LoVo (cell line): ENCODE data around the gene DTL.
"Not testable (repeated sequence)": the region's sequence is repeated elsewhere in the genome, so short reads cannot be mapped to it uniquely, and the experiment has no call there.

Experiments used
- DNase-seq: peaks from one replicate; pipeline ENCODE4 v3.0.0-alpha.2; 2016; ENCODE audit warnings: low spot score

DTL gene, protein sequence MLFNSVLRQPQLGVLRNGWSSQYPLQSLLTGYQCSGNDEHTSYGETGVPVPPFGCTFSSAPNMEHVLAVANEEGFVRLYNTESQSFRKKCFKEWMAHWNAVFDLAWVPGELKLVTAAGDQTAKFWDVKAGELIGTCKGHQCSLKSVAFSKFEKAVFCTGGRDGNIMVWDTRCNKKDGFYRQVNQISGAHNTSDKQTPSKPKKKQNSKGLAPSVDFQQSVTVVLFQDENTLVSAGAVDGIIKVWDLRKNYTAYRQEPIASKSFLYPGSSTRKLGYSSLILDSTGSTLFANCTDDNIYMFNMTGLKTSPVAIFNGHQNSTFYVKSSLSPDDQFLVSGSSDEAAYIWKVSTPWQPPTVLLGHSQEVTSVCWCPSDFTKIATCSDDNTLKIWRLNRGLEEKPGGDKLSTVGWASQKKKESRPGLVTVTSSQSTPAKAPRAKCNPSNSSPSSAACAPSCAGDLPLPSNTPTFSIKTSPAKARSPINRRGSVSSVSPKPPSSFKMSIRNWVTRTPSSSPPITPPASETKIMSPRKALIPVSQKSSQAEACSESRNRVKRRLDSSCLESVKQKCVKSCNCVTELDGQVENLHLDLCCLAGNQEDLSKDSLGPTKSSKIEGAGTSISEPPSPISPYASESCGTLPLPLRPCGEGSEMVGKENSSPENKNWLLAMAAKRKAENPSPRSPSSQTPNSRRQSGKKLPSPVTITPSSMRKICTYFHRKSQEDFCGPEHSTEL

DNA sequence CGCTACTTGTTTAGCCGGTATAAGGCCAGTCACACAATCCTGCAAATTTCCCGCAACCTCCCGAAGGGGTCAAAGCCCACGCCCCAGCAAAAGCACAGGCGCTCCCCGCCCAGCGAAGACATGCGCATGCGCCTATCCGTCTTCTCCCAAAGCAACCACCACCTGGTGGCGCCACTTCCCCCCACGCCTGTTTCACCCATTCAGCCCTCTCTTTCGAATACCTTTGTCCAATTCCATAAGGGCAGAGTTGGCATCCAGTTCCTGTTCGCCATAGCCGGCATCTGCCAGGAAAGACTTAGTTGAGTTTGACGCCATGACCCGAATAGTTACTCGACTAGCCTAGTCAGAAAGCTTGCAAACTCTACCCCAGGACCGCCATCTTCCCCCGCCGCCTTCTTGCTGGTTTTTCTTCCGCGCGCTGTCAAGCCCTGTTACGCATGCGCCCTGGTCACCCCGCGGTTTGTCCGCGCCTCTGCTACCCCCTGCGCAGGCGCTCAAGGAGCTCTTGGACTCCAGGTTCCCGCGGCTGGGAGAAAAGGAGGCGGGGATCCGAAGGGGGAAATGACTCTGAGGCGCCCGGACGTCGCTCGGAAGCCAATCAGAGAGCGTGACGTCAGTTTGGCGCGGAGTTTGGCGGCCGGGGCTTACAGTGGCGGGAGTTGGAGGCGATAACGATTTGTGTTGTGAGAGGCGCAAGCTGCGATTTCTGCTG lies at the start of gene DTL, which contains the start of gene INTS7:
Gene DTL, plus strand, starts transcription at position 626 of the 712 bp plus-strand sequence. CDS start 143 bp downstream, outside the sequence.
Gene INTS7, minus strand, starts transcription at position 435 of the 712 bp plus-strand sequence. Its CDS starts 120 bp downstream, at position 315.
- DNase-seq = peak; percentile 100

DNA sequence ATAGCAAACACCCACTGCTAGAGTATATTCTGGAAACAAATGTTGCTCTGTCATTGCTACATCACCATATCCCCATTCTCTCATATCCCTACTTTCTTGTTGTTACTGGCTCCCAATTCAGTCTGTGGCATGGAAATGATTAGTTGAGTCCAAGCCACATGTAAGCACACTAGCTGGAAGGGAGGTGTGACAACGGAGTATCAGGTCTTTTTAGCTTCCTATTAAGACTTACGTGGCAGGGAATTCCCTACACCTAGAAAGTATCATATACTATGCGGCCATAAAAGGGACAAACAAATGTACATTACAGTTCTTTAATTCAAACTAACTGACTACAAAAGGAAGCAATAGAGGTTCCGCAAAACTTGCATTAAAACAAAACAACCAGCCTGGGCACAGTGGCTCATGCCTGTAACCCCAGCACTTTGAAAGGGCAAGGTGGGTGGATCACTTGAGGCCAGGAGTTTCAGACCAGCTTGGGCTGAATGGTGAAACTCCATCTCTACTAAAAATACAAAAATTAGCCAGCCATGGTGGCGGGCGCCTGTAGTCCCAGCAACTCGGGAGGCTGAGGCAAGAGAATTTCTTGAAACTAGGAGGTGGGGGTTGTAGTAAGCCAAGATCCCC lies 48.8 kb upstream of the DTL start:
- DNase-seq = no peak

DNA sequence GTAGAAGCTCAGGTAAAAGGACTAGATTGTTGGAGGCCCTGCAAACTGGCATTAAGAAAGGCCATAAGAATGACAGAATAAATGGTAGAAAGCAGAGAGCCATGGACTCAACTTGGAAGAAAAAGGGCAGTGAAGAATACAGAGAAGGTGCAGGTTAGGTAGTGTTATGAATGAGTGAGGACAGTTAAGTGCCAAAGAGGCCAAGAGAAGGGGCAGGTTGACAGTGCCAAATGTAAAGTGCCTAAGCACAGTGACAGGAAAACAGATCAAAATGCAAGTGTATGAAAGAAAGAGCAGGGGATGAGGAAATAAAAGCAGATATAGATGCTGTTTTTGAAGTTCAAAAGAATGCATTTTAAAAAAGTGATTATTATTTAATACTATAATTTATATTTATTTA lies 43.9 kb upstream of the DTL start:
- no peak for DNase-seq

DNA sequence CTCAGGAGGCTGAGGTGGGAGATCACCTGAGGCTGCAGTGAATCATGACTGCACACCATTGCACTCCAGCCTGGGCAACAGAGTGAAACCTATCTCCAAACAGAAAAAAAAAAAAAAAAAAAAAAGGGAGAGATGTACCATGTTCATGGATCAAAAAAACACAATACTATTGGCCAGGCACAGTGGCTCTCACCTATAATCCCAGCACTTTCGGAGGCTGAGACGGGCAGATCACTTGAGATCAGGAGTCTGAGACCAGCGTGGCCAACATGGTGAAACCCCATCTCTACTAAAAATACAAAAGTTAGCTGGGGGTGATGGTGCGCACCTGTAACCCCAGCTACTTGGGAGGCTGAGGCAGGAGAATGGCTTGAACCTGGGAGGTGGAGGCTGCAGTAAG lies 38.1 kb upstream of the DTL start:
- DNase-seq = not testable (repeated sequence)

DNA sequence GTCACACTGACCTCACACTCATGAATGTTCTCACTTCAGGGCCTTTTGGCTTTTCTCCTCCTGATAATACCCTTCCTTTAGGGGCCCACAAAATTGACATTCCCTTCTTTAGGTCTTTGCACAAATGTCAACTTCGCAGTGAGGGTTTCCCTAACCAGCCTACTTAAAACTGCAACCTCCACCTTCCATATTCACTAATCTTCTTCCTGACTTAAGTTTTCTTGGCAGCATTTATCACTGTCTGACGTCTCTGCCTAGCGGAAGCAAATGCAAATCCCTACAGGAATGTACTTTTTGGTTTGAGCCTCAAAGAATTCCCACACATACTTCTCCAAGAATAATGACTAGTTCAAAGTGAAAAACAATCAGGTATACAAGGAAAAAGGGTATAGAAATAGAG lies 33.0 kb upstream of the DTL start:
- no peak for DNase-seq

DNA sequence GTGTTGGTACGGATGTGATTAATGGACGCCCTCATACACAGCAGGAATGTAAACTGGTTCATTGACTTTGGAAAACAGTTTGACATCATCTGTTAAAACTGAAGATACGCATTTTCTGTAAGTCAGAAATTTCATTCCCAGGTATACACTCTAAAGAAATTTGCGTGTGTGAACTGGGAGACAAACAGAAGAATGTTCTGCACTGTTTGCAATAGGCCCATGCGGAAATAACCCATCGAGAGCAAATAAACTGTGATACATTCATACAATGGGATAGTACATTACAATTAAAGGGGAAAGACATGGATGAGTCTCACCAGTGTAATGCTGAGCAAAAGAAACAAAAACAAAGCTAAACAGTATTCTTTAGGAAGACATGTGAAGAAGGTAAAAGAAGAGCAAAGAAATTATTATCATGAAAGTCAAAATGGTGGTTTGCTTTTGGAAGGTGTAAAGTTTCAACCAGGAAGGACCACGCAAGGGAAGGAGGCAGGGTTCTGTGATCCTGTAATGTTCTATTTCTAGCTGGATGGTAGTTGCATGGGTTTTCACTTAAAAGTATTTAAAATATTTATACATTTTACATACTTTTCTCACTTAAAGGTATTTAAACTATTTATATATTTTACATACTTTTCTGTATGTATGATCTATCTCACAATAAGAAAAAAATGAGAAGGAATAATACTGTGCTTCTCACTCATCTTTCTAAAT lies 30.5 kb upstream of the DTL start:
- no peak for DNase-seq

DNA sequence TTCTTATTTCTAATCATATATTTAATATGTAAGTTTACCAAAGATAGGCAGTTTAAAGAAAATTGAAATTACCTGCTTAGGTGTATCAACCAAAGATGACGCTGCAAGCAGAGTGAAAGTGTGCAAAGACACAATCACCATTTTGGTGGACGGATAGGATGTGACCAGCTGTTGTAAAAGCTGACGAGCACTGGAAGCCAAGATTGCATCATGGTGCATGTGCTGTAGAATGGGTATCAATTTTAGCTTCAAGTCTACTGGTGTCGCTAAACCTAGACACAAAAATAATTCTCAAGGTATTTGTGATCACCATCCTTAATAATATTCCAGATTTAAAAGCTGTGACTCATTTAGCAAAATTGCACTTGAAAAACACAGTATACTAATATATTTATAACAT lies 28.4 kb upstream of the DTL start:
- DNase-seq = no peak

DNA sequence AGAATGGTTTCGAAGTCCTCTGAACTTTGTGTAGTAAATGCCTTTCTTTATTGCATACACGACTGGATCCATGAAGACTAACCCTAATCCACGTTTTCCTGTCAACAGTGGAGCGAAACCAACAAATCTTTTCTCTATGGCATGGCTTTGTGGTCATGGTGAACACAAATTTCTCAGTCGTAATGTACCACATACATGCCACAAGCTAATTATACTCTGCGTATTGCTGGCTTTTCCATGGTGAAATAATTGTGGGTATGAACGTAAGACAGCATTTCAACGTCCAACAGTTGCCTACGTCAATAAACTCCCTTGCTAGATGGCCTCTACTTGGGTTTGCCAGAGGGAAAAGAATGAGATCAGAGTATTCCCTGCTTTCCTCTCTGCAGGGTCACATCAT lies 27.7 kb upstream of the DTL start:
- no peak for DNase-seq

DNA sequence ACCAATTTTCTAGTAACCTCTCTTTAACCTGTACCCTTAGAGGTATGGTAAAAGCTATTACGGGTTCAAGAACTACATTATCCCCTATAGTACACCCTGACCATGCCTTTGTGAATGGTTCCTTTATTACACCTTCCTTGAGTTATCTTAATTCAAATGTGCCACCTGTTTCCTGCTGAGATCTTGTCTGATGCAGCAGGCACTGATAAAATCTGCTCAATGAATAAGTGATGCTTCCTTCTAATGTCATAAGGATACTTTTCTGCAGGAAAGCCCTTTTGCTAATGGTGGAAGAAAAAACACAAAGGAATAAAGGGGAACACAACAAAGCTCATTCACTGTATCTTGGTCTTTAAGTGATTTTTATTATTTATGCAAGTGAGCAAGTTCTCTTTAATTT lies 26.0 kb upstream of the DTL start:
- DNase-seq = no peak

DNA sequence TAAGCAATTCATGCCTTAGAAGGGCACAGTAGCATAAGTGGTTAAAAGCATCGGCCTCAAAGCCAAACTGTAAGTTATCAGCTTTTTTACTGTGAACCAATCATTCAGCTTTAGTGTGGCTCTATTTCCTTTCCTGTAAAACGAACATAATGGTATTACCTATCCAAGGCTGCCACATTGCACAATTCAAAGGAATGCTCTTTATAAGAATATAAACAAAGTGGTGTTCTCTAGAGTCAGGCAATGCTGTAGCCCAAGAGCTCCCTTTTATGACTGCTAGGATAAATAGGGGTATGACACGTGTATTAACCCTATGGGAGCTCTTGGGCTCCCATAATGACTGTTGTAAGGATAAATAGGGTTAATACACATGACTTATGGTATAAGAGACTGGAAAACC lies 25.5 kb upstream of the DTL start:
- DNase-seq = no peak

DNA sequence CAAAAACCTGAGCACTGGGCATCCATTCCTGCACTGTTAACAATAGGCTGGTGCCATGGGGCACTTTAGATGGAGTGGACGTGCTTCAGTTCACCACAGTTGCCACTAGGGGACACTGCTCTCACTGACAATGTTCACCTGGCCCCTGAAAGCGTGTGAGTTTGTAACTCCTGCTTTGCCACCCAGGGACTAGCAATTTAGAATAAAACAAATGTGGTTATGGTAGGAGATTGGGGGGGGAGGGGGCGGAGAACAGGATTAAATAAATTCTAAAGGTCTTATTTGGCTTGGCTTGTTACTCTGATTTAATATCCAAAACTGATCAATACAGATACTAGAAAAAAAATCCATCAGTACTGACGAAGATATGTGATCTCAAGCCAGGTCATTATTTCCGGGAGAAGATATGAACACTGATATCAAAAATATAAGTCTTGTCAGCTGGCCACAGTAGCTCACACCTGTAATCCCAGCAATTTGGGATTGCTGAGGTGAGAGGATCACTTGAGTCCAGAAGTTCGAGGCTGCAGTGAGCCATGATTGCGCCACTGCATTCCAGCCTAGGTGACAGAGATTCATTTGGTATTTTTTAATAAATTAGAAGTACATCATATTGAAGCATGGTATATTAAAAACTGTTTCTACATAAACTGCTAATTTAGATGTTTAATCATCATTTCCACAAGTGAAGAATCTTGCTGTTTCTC lies 23.4 kb upstream of the DTL start:
- DNase-seq = peak; percentile 68

DNA sequence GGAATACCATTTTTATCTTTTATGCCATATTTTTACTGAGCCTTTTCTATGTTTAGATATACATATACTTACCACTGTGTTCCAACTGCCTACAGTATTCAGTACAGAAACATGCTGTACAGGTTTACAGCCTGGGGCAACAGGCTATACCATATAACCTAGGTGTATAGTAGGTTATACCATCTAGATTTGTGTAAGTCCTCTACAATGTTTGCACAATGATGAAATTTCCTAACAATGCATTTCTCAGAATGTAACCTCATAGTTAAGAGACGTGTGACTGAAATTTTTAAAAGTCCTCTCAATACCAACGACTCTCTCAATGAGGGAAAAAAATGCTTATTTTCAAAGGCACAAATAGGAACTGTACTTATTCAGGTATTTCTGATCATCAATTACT lies 21.9 kb upstream of the DTL start:
- no peak for DNase-seq

DNA sequence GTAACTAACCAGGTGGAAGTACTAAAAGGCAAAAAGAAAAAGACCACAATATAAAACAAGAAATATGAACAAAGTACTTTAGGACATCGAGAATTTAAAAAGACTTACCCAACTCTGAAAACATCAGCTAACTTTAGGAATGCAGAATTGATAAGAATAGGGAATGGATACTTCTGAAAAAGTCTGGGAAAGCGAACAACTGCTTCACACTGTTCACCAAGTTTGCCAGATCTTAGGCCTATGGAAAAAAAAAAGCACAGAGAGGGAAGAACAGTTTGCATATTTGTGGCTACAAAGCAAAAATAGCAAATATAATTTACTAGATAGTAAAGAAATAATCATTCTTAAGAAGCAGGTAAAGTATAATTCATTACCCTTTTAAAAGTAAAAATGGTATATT lies 14.6 kb upstream of the DTL start:
- DNase-seq = no peak

DNA sequence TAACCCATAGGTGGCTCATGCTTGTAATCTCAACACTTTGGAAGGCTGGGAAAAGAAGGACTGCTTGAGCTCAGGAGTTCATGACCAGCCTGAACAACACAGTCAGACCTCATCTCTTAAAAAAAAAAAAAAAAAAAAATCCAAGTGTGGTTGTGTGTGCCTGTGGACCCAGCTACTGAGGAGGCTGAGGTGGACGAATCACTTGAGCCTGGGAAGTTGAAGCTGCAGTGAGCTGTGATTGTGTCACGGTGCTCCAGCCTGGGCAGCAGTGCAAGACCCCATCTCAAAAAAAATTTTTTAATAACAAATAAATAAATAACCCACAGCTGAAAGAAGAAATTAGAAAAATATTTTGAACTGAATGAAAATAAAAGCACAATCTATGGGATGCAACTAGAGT lies 14.0 kb upstream of the DTL start:
- DNase-seq = no peak

DNA sequence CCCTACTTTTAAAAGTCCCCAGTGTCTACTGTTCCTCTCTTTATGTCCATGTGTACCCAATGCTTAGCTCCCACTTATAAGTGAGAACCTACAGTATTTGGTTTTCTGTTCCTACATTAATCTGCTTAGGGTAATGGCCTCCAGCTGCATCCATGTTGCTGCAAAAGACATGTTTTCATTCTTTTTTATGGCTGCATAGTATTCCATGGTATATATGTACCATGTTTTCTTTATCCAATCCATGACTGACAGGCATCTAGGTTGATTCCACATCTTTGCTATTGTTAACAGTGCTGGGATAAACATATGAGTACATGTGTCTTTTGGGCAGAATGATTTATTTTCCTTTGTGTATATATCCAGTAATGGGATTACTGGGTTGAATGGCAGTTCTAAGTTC lies 12.6 kb upstream of the DTL start:
- DNase-seq = not testable (repeated sequence)

DNA sequence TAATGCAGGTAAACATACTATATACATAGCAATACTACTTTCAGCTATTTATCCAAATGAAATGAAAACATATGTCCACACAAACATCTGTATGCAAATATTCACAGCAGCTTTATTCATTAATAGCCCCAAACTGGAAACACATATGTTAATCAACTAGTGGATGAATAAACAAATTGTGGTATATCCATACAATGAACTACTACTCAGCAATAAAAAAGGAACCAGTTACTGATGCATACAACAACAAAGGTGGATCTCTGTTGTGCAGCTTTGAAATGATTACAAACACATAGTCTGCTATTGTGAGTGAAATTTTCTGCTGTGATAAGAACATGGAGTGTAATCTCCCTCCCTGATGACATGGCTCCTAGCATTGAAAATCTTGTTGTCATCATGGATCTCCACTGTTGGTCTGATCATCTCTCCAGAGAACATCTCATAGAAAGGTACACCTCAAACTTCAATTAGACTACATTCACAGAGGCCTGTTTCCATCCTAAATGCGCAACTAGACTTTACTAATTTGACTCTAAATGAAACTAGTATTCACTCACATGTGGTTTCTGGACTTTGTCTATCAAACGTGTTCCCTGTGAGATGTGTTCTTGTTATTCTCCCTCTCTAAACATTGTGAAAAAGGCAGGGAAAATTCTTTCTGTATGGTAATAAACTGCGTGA lies 10.9 kb upstream of the DTL start:
- DNase-seq = no peak

DNA sequence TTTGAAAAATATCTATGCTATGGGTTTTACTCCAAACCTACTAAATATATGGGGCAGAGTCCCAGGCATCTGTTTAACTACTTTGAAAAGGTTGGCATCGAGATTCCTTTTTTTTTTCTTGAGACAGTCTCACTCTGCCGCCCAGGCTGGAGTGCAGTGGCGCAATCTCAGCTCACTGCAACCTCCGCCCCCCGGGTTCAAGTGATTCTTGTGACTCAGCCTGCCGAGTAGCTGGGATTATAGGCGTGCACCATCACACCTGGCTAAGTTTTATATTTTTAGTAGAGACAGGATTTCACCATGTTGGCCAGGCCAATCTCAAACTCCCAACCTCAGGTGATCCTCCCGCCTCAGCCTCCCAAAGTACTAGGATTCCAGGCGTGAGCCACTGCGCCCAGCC lies 7.8 kb upstream of the DTL start:
- DNase-seq = not testable (repeated sequence)

DNA sequence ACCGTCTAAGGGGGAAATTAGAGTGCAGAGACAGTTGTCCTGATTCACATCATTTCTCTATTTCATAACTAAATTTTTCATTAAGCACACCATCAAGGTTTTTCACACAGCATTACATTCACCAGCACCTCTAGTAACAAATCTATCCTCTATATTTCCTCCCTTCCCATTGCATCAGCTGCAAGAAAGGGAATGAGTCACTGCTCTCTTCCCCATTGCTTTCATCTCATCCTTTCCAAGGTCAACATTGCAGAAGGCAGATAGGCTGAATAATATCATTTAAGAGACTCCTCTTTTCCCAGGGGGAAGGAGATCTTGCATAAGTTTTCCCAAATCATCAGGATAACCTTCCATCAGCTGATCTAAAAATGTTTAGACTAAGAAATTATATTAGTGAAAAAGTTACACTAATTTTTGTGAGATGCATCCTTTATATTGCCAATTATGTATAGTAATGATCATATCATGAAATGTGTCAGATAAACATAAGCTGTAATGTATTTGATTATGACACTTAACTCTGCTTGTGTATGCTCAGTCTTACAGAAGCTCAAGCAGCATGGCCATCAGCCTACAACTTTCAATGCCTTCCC lies 4.5 kb upstream of the DTL start:
- peak; percentile 64 for DNase-seq

DNA sequence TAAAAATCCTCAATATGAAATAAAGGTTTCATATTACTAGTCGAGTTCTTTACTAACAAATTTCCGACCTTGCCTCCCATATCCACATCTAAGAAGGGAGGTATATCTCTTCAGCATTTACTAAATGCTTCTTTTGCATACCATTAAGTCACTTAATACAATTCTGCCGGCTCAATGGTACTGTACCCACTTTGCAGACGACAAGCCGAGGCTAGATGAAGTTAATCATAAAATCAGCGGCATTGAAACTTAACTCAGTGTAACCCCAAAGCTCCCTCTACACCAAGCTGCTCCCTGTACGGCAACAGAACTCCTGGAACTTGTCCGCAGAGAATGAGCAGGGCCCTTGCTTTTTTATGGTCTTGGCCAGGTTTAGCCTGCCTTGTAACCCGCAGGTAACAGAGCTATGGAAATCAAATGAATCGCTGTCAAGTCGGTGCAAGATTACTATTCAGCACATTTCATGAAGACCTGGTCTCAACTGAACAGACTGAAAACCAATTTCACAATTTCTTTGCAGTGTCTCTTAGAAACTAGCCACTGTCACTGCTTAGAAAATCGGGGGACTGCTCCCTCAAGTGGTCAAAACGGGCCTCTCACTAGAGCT lies 929 bp upstream of the DTL start:
- no peak for DNase-seq
